ENCODE measurements around the gene REEP6. TPM values are rescaled to one million over a fixed set of nuclear protein-coding genes. Genes with fewer than 3 reads are reported as not detected.

REEP6 gene
- total RNA-seq, 4 donors from 2014 or later, result 1.1 to 2.3 (median 1.5) TPM

- DNase-seq (no peak), ATAC-seq (no peak)
- Histone ChIP-seq H3K27ac (no peak overlapping the region), H3K27me3 (peaks cover 92 to 97% (median 94%) of the 10 kb centered on the region in 3 donors), H3K9me3 (no peaks in the 10 kb centered on the region), H3K4me1 (peaks cover 0 to 9% of the 10 kb centered on the region in 2 donors), H3K36me3 (no peaks in the 10 kb centered on the region), H3K4me3 (no peak overlapping the region)
- TF ChIP-seq CTCF (IDR thresholded peaks at IDR 0.05 in 4 of 5, conservative IDR thresholded peaks at IDR 0.05 in 1 of 5), result no peak
- intact Hi-C loops (cut with DNase I; ENCODE audit: low total_unique reads) (no loop called here), in situ Hi-C loops (cut with MboI; ENCODE audit: low sequenced_read_pairs in 4 of 4) (no loop called here)
These were observed 39.9 kb upstream of the REEP6 start for GRCh38 chr19:1450735-1451731.

GRCh38 chr19:1451916-1452801, 38.8 kb upstream of the REEP6 start:
- Histone ChIP-seq H3K4me3 (no peak overlapping the region), H3K4me1 (peaks cover 0 to 9% of the 10 kb centered on the region in 2 donors), H3K9me3 (no peaks in the 10 kb centered on the region), H3K27me3 (peaks cover 92 to 98% (median 95%) of the 10 kb centered on the region in 3 donors), H3K27ac (no peak overlapping the region), H3K36me3 (no peaks in the 10 kb centered on the region)
- ATAC-seq, result no peak
- in situ Hi-C loops (cut with MboI; ENCODE audit: low sequenced_read_pairs in 4 of 4) (no loop called here), intact Hi-C loops (cut with DNase I; ENCODE audit: low total_unique reads) (no loop called here)
- no peak for TF ChIP-seq POLR2A (IDR thresholded peaks at IDR 0.05)
- no peak for TF ChIP-seq CTCF (IDR thresholded peaks at IDR 0.05 in 4 of 5, conservative IDR thresholded peaks at IDR 0.05 in 1 of 5)
- DNase-seq, result no peak

GRCh38 chr19:1452802-1453524, 38.0 kb upstream of the REEP6 start:
- ATAC-seq (no peak), DNase-seq (no peak)
- H3K9me3 ChIP-seq, result no peaks in the 10 kb centered on the region
- peaks cover 87 to 95% (median 92%) of the 10 kb centered on the region in 3 donors for H3K27me3 ChIP-seq
- in situ Hi-C loops (cut with MboI; ENCODE audit: low sequenced_read_pairs in 4 of 4) (no loop called here), intact Hi-C loops (cut with DNase I; ENCODE audit: low total_unique reads) (no loop called here)
- H3K27ac ChIP-seq, result no peak overlapping the region
- H3K36me3 ChIP-seq, result no peaks in the 10 kb centered on the region
- H3K4me1 ChIP-seq, result peaks cover 0 to 9% of the 10 kb centered on the region in 2 donors
- TF ChIP-seq POLR2A (IDR thresholded peaks at IDR 0.05) (no peak), CTCF (IDR thresholded peaks at IDR 0.05 in 4 of 5, conservative IDR thresholded peaks at IDR 0.05 in 1 of 5) (no peak)
- no peak overlapping the region for H3K4me3 ChIP-seq

- H3K27ac ChIP-seq, result no peak overlapping the region
- in situ Hi-C loops (cut with MboI; ENCODE audit: low sequenced_read_pairs in 4 of 4), result no loop called here
- no peak overlapping the region for H3K4me3 ChIP-seq
- intact Hi-C loops (cut with DNase I; ENCODE audit: low total_unique reads), result no loop called here
- peaks cover 0 to 9% of the 10 kb centered on the region in 2 donors for H3K4me1 ChIP-seq
- H3K27me3 ChIP-seq, result peaks cover 84 to 99% (median 87%) of the 10 kb centered on the region in 3 donors
- H3K9me3 ChIP-seq, result no peaks in the 10 kb centered on the region
- ATAC-seq (no peak), DNase-seq (no peak)
- no peaks in the 10 kb centered on the region for H3K36me3 ChIP-seq
- TF ChIP-seq POLR2A (IDR thresholded peaks at IDR 0.05) (no peak), CTCF (IDR thresholded peaks at IDR 0.05 in 4 of 5, conservative IDR thresholded peaks at IDR 0.05 in 1 of 5) (no peak)
These were observed 37.2 kb upstream of the REEP6 start for GRCh38 chr19:1453525-1454364.
